Peyer's patch (tissue), 4 donors: ENCODE data around the gene POFUT2. TPM values are rescaled to one million over a fixed set of nuclear protein-coding genes. Genes with fewer than 3 reads are reported as not detected.

ENCODE experiments used
- DNase-seq, 3 donors: peaks; one replicate each; pipeline ENCODE4 v3.0.0-alpha.2; 2017 to 2019
- H3K27ac ChIP-seq, 4 donors: fragments of 200-600 bp; sonication (generic); one replicate each; pipeline ENCODE4 v1.5.1; 2016 to 2019
- H3K27me3 ChIP-seq, 2 donors: fragments of 200-600 bp; sonication (generic); one replicate each; pipeline ENCODE4 v1.5.1; 2019
- H3K36me3 ChIP-seq, 3 donors: fragments of 200-600 bp; sonication (generic); one replicate each; pipeline ENCODE4 v1.5.1; 2016 to 2019
- H3K4me1 ChIP-seq, 4 donors: fragments of 200-600 bp; sonication (generic); one replicate each; pipeline ENCODE4 v1.5.1; 2016 to 2019
- H3K4me3 ChIP-seq, 4 donors: fragments of 200-600 bp; sonication (generic); 1 replicate in 3 of 4; 2 replicates in 1 of 4; pipeline ENCODE4 v1.5.1; 2016 to 2019; ENCODE audit warnings: mild to moderate bottlenecking in 1 of 4
- H3K9me3 ChIP-seq, 4 donors: fragments of 200-600 bp; sonication (generic); one replicate each; pipeline ENCODE4 v1.5.1; 2016 to 2019; ENCODE audit warnings: mild to moderate bottlenecking in 1 of 4
- POLR2A ChIP-seq, 2 donors: fragments of 450-650 bp; IDR thresholded peaks; one replicate each; pipeline ENCODE4 v1.5.1; 2017; ENCODE audit warnings: antibody characterized with exemption in 2 of 2, mild to moderate bottlenecking in 2 of 2, moderate library complexity in 2 of 2
- total RNA-seq, 4 donors: library from RNA; depleted of rRNA; stranded (reverse); fragments of >200 nt; gene quantifications; one replicate each; pipeline ENCODE4 v1.1.0, GENCODE V29; 2016
- TF ChIP-seq, protein P1 (sequence below), 6 experiments: fragments of 450-650 bp in 4 of 6; fragments of 200-600 bp in 2 of 6; sonication (generic) in 1 of 6; IDR thresholded peaks; one replicate each; pipeline ENCODE4 v1.5.1; 2017 to 2019; ENCODE audit warnings: antibody characterized with exemption in 6 of 6, mild to moderate bottlenecking in 3 of 6, moderate library complexity in 1 of 6

POFUT2 gene
- total RNA-seq, 4 donors from 2014 or later, result 25.6 to 76.4 (median 47.6) TPM

- Histone ChIP-seq H3K27ac (no peak overlapping the region), H3K36me3 (no peaks in the 10 kb centered on the region), H3K27me3 (no peaks in the 10 kb centered on the region), H3K4me3 (no peak overlapping the region), H3K4me1 (no peaks in the 10 kb centered on the region), H3K9me3 (peaks cover 0 to 6% (median 0%) of the 10 kb centered on the region in 4 donors)
- DNase-seq, result no peak
- no peak for TF ChIP-seq POLR2A (IDR thresholded peaks at IDR 0.05)
- TF ChIP-seq, protein P1, sequence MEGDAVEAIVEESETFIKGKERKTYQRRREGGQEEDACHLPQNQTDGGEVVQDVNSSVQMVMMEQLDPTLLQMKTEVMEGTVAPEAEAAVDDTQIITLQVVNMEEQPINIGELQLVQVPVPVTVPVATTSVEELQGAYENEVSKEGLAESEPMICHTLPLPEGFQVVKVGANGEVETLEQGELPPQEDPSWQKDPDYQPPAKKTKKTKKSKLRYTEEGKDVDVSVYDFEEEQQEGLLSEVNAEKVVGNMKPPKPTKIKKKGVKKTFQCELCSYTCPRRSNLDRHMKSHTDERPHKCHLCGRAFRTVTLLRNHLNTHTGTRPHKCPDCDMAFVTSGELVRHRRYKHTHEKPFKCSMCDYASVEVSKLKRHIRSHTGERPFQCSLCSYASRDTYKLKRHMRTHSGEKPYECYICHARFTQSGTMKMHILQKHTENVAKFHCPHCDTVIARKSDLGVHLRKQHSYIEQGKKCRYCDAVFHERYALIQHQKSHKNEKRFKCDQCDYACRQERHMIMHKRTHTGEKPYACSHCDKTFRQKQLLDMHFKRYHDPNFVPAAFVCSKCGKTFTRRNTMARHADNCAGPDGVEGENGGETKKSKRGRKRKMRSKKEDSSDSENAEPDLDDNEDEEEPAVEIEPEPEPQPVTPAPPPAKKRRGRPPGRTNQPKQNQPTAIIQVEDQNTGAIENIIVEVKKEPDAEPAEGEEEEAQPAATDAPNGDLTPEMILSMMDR (IDR thresholded peaks at IDR 0.05), result no peak
Observed at GRCh38 chr21:45244799-45245340, 42.8 kb downstream of the POFUT2 start.

- H3K9me3 ChIP-seq, result peaks cover 0 to 6% (median 0%) of the 10 kb centered on the region in 4 donors
- TF ChIP-seq, protein P1 (IDR thresholded peaks at IDR 0.05), result no peak
- TF ChIP-seq POLR2A (IDR thresholded peaks at IDR 0.05), result no peak
- no peaks in the 10 kb centered on the region for H3K27me3 ChIP-seq
- no peak for DNase-seq
- H3K4me3 ChIP-seq, result no peak overlapping the region
- no peaks in the 10 kb centered on the region for H3K4me1 ChIP-seq
- no peak overlapping the region for H3K27ac ChIP-seq
- H3K36me3 ChIP-seq, result no peaks in the 10 kb centered on the region
Observed at GRCh38 chr21:45243603-45244002, 44.1 kb downstream of the POFUT2 start.

DNA sequence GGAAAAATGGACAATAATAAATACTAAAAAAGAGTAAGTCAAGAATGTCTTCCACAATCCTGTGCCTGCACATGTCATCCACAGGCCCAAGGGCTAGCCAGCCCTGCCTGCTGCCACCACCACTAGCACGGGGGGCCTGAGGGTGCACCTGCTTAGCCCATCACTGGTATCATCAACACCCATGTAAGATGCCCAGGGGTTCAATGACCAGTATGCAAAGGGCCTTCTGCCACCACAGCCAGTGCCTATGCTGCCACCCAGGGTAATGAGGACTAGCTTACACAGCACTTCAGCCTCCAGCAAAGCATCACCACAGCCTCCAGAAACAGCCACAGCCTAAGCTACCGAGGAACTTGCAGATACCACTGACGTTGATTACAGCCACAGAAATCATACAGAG, 46.3 kb downstream of the POFUT2 start:
- TF ChIP-seq, protein P1 (IDR thresholded peaks at IDR 0.05), result no peak
- TF ChIP-seq POLR2A (IDR thresholded peaks at IDR 0.05), result no peak
- no peaks in the 10 kb centered on the region for H3K4me1 ChIP-seq
- no peak overlapping the region for H3K4me3 ChIP-seq
- H3K36me3 ChIP-seq, result no peaks in the 10 kb centered on the region
- no peak overlapping the region for H3K27ac ChIP-seq
- H3K9me3 ChIP-seq, result peaks cover 0 to 6% (median 0%) of the 10 kb centered on the region in 4 donors
- DNase-seq, result no peak
- no peaks in the 10 kb centered on the region for H3K27me3 ChIP-seq

- no peak overlapping the region for H3K4me3 ChIP-seq
- DNase-seq, result no peak
- no peak for TF ChIP-seq POLR2A (IDR thresholded peaks at IDR 0.05)
- TF ChIP-seq, protein P1 (IDR thresholded peaks at IDR 0.05), result no peak
Observed at GRCh38 chr21:45237401-45237800, 50.3 kb downstream of the POFUT2 start.

GRCh38 chr21:45236481-45236880, 51.2 kb downstream of the POFUT2 start:
- no peaks in the 10 kb centered on the region for H3K9me3 ChIP-seq
- H3K27ac ChIP-seq, result no peak overlapping the region
- no peaks in the 10 kb centered on the region for H3K4me1 ChIP-seq
- H3K27me3 ChIP-seq, result no peaks in the 10 kb centered on the region
- DNase-seq, result no peak
- TF ChIP-seq, protein P1 (IDR thresholded peaks at IDR 0.05), result no peak
- TF ChIP-seq POLR2A (IDR thresholded peaks at IDR 0.05), result no peak
- H3K4me3 ChIP-seq, result no peak overlapping the region
- no peaks in the 10 kb centered on the region for H3K36me3 ChIP-seq

More at GRCh38 chr21:45237401-45237800, 50.3 kb downstream of the POFUT2 start:
- H3K27me3 ChIP-seq, result no peaks in the 10 kb centered on the region
- no peaks in the 10 kb centered on the region for H3K4me1 ChIP-seq
- no peaks in the 10 kb centered on the region for H3K36me3 ChIP-seq
- no peaks in the 10 kb centered on the region for H3K9me3 ChIP-seq
- no peak overlapping the region for H3K27ac ChIP-seq

- Histone ChIP-seq H3K4me3 (no peak overlapping the region), H3K27me3 (no peaks in the 10 kb centered on the region), H3K36me3 (no peaks in the 10 kb centered on the region), H3K4me1 (no peaks in the 10 kb centered on the region), H3K9me3 (no peaks in the 10 kb centered on the region), H3K27ac (no peak overlapping the region)
- TF ChIP-seq, protein P1 (IDR thresholded peaks at IDR 0.05), result no peak
- no peak for TF ChIP-seq POLR2A (IDR thresholded peaks at IDR 0.05)
- DNase-seq, result no peak
Observed at GRCh38 chr21:45235488-45235887, 52.2 kb downstream of the POFUT2 start.
